WTC11 (cell line): ENCODE data around the gene ZBTB47. TPM values are rescaled to one million over a fixed set of nuclear protein-coding genes. Genes with fewer than 3 reads are reported as not detected.
A peak's percentile ranks its signal among the peaks of the same experiment; 100 is the strongest.

Source experiments
- ATAC-seq: fragments of 200-7000 bp; cut with Tn5 transposase; 2 replicates; pipeline ENCODE4 v1.10.0; 2021; ENCODE audit warnings: mild to moderate bottlenecking, moderate library complexity
- CTCF ChIA-PET: fragments of 300-600 bp; sonication (Branson Sonifier 250); formaldehyde crosslinking; loops from one replicate; lab custom pipeline; 2021; ENCODE audit warnings: antibody characterized with exemption; lab: Charles Lee
- POLR2A ChIA-PET: fragments of 350-600 bp; sonication (Branson Sonifier 250); formaldehyde crosslinking; loops from one replicate; lab custom pipeline; 2021; ENCODE audit warnings: antibody characterized with exemption; lab: Charles Lee
- DNase-seq: peaks from one replicate; pipeline ENCODE4 v3.0.0; 2021; ENCODE audit warnings: low spot score
- H3K27ac Mint-ChIP-seq: 2 replicates; pipeline ENCODE4 v1.8.0; 2021; ENCODE audit warnings: mixed read lengths
- H3K27me3 Mint-ChIP-seq: 2 replicates; pipeline ENCODE4 v1.8.0; 2021; ENCODE audit warnings: low read depth, mild to moderate bottlenecking, moderate library complexity, mixed read lengths
- H3K36me3 Mint-ChIP-seq: 2 replicates; pipeline ENCODE4 v1.8.0; 2021; ENCODE audit warnings: mixed read lengths
- H3K4me1 Mint-ChIP-seq: 2 replicates; pipeline ENCODE4 v1.8.0; 2022; ENCODE audit warnings: mixed read lengths
- H3K4me3 Mint-ChIP-seq: 2 replicates; pipeline ENCODE4 v1.8.0; 2021; ENCODE audit warnings: mild to moderate bottlenecking, moderate library complexity, mixed read lengths
- H3K9me3 Mint-ChIP-seq: 2 replicates; pipeline ENCODE4 v1.8.0; 2021; ENCODE audit warnings: mixed read lengths
- GABPB1 ChIP-seq: sonication (generic); formaldehyde crosslinking; IDR thresholded peaks from 2 replicates; pipeline ENCODE4 v1.8.1; 2023; ENCODE audit warnings: mild to moderate bottlenecking, missing genetic modification reagents
- HMGA2 ChIP-seq: fragments of 250-450 bp; sonication (Bioruptor Pico); IDR thresholded peaks from 2 replicates; pipeline ENCODE4 v1.4.0; 2021; ENCODE audit warnings: mild to moderate bottlenecking, moderate library complexity
- MXD4 ChIP-seq: fragments of 250-450 bp; sonication (Bioruptor Pico); IDR thresholded peaks from 2 replicates; pipeline ENCODE4 v1.8.0; 2021; ENCODE audit warnings: mild to moderate bottlenecking, moderate library complexity, borderline replicate concordance
- NFE2L1 ChIP-seq: sonication (generic); formaldehyde crosslinking; IDR thresholded peaks from 2 replicates; pipeline ENCODE4 v1.8.1; 2023; ENCODE audit warnings: missing genetic modification reagents
- OVOL2 ChIP-seq: fragments of 250-450 bp; sonication (Bioruptor Pico); IDR thresholded peaks from 2 replicates; pipeline ENCODE4 v1.9.0; 2021; ENCODE audit warnings: mild to moderate bottlenecking, borderline replicate concordance
- ZNF263 ChIP-seq: sonication (generic); formaldehyde crosslinking; IDR thresholded peaks from 2 replicates; pipeline ENCODE4 v1.8.1; 2022; ENCODE audit warnings: low read depth, mild to moderate bottlenecking, moderate library complexity, missing genetic modification reagents
- total RNA-seq: library from RNA; stranded (reverse); gene quantifications from 3 replicates; pipeline ENCODE4 v1.2.3, GENCODE V29; 2021
- TF ChIP-seq, protein P1 (sequence below): sonication (generic); formaldehyde crosslinking; IDR thresholded peaks from 2 replicates; pipeline ENCODE4 v1.8.1; 2023; ENCODE audit warnings: mild to moderate bottlenecking, moderate library complexity, missing genetic modification reagents
- TF ChIP-seq, protein P2 (sequence below): sonication (generic); formaldehyde crosslinking; IDR thresholded peaks from 2 replicates; pipeline ENCODE4 v1.8.0; 2022; ENCODE audit warnings: mild to moderate bottlenecking, missing genetic modification reagents
- TF ChIP-seq, protein P3 (sequence below): fragments of 250-450 bp; sonication (Bioruptor Pico); conservative IDR thresholded peaks from 2 replicates; pipeline ENCODE4 v1.9.0; 2021; ENCODE audit warnings: mild to moderate bottlenecking
- TF ChIP-seq, protein P4 (sequence below): sonication (generic); formaldehyde crosslinking; IDR thresholded peaks from 2 replicates; pipeline ENCODE4 v1.8.0; 2023; ENCODE audit warnings: mild to moderate bottlenecking, missing genetic modification reagents
- TF ChIP-seq, protein P5 (sequence below): fragments of 200-600 bp; IDR thresholded peaks from 2 replicates; pipeline ENCODE4 v1.8.0; 2022; ENCODE audit warnings: antibody characterized with exemption
- TF ChIP-seq, protein P6 (sequence below): fragments of 250-450 bp; sonication (Bioruptor Pico); IDR thresholded peaks from 2 replicates; pipeline ENCODE4 v1.9.0; 2021; ENCODE audit warnings: mild to moderate bottlenecking, borderline replicate concordance

Gene ZBTB47
- total RNA-seq, 1 experiment from 2014 or later: 5.2 TPM

DNA sequence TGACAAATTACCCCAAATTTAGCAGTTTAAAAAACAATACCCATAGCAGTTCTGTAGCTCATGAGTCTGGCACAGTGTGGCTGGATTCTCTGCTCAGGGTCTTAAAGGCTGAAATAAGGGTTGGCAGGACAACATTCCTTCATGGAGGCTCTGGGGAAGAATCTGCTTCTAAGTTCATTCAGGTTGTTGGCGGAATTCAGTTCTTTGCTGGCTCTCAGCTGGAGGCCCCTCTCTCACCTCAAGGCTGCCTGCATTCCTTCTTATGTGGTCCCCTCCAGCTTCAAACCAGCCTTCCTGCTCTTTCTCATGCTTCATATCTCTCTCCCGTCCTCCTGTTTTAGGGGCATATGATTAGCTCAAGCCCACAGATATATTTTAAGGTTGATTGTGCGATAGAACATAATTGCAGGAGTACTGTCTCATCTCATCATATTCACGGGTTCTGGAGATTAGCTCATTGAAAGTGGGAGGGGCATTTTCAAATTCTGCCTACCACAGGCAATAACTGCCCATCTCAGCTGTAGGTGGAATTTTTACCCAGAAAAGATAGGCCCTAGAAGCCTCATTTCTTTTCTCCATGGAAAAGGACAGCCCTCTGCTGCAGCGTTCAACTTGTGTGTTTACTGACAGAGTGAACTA lies 5.6 kb upstream of the ZBTB47 start (continued):
- TF ChIP-seq MXD4: no peak
- TF ChIP-seq, protein P1, sequence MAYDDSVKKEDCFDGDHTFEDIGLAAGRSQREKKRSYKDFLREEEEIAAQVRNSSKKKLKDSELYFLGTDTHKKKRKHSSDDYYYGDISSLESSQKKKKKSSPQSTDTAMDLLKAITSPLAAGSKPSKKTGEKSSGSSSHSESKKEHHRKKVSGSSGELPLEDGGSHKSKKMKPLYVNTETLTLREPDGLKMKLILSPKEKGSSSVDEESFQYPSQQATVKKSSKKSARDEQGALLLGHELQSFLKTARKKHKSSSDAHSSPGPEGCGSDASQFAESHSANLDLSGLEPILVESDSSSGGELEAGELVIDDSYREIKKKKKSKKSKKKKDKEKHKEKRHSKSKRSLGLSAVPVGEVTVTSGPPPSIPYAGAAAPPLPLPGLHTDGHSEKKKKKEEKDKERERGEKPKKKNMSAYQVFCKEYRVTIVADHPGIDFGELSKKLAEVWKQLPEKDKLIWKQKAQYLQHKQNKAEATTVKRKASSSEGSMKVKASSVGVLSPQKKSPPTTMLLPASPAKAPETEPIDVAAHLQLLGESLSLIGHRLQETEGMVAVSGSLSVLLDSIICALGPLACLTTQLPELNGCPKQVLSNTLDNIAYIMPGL: no peak
- TF ChIP-seq, protein P2, sequence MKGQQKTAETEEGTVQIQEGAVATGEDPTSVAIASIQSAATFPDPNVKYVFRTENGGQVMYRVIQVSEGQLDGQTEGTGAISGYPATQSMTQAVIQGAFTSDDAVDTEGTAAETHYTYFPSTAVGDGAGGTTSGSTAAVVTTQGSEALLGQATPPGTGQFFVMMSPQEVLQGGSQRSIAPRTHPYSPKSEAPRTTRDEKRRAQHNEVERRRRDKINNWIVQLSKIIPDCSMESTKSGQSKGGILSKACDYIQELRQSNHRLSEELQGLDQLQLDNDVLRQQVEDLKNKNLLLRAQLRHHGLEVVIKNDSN (CRISPR knock-in tag): no peak
- TF ChIP-seq ZNF263 (CRISPR knock-in tag): no peak
- TF ChIP-seq, protein P3, sequence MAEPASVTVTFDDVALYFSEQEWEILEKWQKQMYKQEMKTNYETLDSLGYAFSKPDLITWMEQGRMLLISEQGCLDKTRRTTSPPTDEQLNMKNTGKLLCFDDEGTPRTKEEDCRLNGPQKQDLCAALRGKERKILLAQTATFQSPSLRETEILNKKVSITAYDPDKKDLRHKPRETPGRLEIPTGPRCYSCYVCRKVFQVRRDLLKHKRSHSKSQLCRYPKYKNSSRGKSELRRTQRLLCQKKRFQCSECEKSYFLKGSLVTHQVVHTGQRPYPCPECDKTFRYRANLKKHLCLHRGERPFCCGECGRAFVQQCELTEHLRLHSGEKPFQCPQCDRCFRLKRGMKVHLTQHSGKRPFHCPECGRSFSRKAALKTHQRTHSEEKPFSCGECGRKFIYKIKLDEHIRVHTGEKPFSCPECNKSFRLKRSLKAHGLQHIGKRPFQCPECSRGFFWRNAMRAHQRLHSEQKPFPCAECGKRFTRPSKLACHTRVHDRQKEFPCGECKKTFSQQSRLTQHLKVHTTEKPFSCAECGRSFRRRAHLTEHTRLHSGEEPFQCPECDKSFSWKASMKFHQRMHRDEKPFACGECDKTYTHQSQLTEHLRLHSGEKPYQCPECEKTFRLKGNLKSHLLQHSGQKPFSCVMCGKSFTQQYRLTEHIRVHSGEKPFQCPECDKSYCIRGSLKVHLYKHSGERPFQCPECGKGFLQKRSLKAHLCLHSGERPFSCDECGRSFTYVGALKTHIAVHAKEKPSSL: no peak

DNA sequence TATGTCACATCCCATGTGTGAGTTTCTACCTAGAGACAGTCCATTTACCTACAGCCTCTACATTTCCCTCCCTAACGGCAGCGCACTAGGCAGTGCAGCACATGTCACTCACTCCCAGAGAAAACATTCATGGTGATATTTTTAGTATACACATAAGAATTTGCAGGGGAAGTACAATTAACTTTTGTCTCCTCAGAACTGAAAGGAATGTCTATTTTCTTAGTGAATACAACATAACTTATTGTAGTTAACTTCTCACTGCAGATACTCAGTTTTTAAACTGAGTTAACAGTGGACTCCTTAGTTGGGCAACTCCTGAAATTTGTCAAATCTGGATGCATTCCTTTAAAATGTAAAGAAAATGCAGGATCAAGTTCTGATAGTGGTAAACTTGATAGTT lies 4.5 kb upstream of the ZBTB47 start:
- CTCF ChIA-PET: interaction anchor here (1.3 to 2.5 kb wide), 2 partner anchors 96 to 122 kb away, joined by 3 to 19 read pairs; no protein-coding TSS in a partner anchor
- Mint-ChIP-seq H3K4me1 (peaks cover 44% of the 10 kb centered on the region), H3K36me3 (peaks cover 35% of the 10 kb centered on the region), H3K27ac (0 out of 2 replicates have a peak overlapping the region, but pooled peaks have one; percentile 50), H3K4me3 (no peak overlapping the region), H3K9me3 (no peaks in the 10 kb centered on the region), H3K27me3 (no peaks in the 10 kb centered on the region)
- TF ChIP-seq HMGA2: no peak
- TF ChIP-seq, protein P4, sequence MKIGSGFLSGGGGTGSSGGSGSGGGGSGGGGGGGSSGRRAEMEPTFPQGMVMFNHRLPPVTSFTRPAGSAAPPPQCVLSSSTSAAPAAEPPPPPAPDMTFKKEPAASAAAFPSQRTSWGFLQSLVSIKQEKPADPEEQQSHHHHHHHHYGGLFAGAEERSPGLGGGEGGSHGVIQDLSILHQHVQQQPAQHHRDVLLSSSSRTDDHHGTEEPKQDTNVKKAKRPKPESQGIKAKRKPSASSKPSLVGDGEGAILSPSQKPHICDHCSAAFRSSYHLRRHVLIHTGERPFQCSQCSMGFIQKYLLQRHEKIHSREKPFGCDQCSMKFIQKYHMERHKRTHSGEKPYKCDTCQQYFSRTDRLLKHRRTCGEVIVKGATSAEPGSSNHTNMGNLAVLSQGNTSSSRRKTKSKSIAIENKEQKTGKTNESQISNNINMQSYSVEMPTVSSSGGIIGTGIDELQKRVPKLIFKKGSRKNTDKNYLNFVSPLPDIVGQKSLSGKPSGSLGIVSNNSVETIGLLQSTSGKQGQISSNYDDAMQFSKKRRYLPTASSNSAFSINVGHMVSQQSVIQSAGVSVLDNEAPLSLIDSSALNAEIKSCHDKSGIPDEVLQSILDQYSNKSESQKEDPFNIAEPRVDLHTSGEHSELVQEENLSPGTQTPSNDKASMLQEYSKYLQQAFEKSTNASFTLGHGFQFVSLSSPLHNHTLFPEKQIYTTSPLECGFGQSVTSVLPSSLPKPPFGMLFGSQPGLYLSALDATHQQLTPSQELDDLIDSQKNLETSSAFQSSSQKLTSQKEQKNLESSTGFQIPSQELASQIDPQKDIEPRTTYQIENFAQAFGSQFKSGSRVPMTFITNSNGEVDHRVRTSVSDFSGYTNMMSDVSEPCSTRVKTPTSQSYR (CRISPR knock-in tag): no peak
- TF ChIP-seq, protein P5, sequence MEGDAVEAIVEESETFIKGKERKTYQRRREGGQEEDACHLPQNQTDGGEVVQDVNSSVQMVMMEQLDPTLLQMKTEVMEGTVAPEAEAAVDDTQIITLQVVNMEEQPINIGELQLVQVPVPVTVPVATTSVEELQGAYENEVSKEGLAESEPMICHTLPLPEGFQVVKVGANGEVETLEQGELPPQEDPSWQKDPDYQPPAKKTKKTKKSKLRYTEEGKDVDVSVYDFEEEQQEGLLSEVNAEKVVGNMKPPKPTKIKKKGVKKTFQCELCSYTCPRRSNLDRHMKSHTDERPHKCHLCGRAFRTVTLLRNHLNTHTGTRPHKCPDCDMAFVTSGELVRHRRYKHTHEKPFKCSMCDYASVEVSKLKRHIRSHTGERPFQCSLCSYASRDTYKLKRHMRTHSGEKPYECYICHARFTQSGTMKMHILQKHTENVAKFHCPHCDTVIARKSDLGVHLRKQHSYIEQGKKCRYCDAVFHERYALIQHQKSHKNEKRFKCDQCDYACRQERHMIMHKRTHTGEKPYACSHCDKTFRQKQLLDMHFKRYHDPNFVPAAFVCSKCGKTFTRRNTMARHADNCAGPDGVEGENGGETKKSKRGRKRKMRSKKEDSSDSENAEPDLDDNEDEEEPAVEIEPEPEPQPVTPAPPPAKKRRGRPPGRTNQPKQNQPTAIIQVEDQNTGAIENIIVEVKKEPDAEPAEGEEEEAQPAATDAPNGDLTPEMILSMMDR: no peak
- TF ChIP-seq OVOL2 (CRISPR knock-in tag): no peak
- no peak for DNase-seq
- POLR2A ChIA-PET: interaction anchor here (1.3 kb wide), 1 partner anchor 98 kb away, joined by 4 read pairs; no protein-coding TSS in a partner anchor
- no peak for ATAC-seq

DNA sequence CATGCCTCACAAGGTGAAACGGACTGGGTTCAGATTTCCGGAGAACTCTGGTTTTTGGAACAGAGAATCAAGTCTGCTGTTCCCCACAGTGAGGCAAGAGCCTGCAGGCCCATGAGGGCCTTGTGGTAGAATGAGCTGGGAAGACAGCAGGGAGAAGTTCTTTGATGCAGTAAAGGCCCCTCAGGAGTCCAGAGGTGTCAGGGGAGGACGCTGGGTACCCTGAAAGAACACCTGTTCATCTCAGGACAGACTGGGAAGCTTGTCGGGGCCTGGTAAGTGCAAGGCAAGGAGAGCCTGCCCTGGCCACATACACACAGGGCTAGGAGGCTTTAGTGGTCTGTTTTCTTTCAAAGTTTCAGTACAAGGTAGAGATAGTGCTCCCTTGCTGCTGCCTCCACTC lies 3.7 kb upstream of the ZBTB47 start:
- TF ChIP-seq NFE2L1 (CRISPR knock-in tag) (no peak), GABPB1 (CRISPR knock-in tag) (no peak)
- TF ChIP-seq, protein P4 (CRISPR knock-in tag): no peak
- TF ChIP-seq, protein P6, sequence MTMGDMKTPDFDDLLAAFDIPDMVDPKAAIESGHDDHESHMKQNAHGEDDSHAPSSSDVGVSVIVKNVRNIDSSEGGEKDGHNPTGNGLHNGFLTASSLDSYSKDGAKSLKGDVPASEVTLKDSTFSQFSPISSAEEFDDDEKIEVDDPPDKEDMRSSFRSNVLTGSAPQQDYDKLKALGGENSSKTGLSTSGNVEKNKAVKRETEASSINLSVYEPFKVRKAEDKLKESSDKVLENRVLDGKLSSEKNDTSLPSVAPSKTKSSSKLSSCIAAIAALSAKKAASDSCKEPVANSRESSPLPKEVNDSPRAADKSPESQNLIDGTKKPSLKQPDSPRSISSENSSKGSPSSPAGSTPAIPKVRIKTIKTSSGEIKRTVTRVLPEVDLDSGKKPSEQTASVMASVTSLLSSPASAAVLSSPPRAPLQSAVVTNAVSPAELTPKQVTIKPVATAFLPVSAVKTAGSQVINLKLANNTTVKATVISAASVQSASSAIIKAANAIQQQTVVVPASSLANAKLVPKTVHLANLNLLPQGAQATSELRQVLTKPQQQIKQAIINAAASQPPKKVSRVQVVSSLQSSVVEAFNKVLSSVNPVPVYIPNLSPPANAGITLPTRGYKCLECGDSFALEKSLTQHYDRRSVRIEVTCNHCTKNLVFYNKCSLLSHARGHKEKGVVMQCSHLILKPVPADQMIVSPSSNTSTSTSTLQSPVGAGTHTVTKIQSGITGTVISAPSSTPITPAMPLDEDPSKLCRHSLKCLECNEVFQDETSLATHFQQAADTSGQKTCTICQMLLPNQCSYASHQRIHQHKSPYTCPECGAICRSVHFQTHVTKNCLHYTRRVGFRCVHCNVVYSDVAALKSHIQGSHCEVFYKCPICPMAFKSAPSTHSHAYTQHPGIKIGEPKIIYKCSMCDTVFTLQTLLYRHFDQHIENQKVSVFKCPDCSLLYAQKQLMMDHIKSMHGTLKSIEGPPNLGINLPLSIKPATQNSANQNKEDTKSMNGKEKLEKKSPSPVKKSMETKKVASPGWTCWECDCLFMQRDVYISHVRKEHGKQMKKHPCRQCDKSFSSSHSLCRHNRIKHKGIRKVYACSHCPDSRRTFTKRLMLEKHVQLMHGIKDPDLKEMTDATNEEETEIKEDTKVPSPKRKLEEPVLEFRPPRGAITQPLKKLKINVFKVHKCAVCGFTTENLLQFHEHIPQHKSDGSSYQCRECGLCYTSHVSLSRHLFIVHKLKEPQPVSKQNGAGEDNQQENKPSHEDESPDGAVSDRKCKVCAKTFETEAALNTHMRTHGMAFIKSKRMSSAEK (CRISPR knock-in tag): 0 out of 2 replicates have a peak, but pooled peaks have one; percentile 30
- peaks cover 30% of the 10 kb centered on the region for H3K36me3 Mint-ChIP-seq
- H3K4me3 Mint-ChIP-seq: no peak overlapping the region
- ChIA-PET CTCF (interaction anchor here (3.6 to 4.5 kb wide), 2 partner anchors 95 to 100 kb away, joined by 30 to 32 read pairs; no protein-coding TSS in a partner anchor), POLR2A (no interaction called here)
- ATAC-seq (no peak), DNase-seq (no peak)
- H3K27ac Mint-ChIP-seq: peak overlapping the region; percentile 78
- no peaks in the 10 kb centered on the region for H3K9me3 Mint-ChIP-seq
- no peaks in the 10 kb centered on the region for H3K27me3 Mint-ChIP-seq
- peaks cover 44% of the 10 kb centered on the region for H3K4me1 Mint-ChIP-seq
